ENCODE data around the gene DBT.
"Not testable (repeated sequence)": the region's sequence is repeated elsewhere in the genome, so short reads cannot be mapped to it uniquely, and the experiment has no call there.

The DBT gene

GRCh38 chr1:100250807-100251206 lies 1.2 kb upstream of the DBT start:
- no peak for DNase-seq (ENCODE audit: low spot score)

GRCh38 chr1:100250264-100250663 lies 630 bp upstream of the DBT start:
- DNase-seq (ENCODE audit: low spot score) = peak; percentile 19

- DNase-seq (ENCODE audit: low spot score) = peak; percentile 28
Measured at GRCh38 chr1:100249155-100249536, 488 bp downstream of the DBT start.

DNA sequence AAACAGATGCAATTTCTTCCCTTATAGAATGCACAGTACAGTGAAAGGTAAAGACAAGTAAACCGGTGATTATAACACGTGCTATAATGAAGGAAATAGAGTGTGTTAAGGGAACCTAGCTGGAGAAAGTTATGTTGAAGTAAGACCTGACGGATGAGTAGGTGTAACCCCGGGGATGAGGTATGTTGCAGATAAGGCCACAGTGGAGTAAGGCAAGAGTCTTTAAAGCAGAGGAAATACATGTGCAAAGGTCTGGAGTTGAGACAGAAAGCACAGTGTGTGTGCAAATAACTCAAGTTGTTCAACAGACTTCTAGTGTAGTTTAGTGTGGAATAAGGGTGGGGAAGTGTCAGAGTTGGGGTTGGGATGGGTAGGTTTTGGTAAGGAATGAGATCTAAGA lies 2.9 kb downstream of the DBT start:
- DNase-seq (ENCODE audit: low spot score) = no peak

- DNase-seq (ENCODE audit: low spot score) = no peak
Measured at GRCh38 chr1:100240631-100241030, 9.0 kb downstream of the DBT start.

DNA sequence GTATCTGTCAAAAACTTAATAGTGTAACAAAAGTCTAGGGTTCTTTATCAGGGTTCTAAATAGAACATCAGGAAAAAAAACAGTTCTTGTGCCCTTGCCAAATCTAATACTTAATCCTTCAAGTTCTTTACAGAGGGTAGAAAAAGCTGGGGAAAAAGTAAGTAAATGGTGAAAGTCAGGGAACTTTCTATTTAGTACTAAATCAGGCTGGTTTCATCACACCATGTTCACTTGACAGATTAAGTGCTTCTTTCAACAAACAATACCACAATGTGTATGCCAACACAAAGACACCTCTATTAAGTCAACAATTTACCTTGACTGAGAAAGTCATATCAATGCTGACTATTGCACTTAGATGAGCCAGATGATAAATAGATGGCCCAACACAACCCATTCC lies 9.7 kb downstream of the DBT start:
- no peak for DNase-seq (ENCODE audit: low spot score)

DNA sequence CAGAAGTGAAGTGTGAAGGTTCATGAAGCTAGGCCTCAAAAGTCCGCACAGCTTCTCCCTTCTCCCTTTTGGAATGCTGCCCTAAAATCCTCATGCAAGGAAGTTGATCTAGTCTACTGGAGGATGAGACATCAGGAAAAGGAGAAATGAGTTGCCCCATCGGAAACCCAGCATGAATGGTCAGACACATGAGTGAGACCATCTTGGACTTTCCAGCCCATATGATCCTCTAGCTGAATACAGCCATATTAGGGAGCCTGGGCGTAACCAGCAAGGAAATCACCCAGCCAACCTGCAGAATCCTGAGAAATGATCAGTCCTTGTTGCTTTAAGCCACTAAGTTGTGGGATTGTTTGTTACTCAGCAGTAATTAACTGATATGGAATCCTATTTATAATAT lies 12.5 kb downstream of the DBT start:
- DNase-seq (ENCODE audit: low spot score) = no peak

GRCh38 chr1:100234432-100234831 lies 15.2 kb downstream of the DBT start:
- DNase-seq (ENCODE audit: low spot score) = no peak

DNA sequence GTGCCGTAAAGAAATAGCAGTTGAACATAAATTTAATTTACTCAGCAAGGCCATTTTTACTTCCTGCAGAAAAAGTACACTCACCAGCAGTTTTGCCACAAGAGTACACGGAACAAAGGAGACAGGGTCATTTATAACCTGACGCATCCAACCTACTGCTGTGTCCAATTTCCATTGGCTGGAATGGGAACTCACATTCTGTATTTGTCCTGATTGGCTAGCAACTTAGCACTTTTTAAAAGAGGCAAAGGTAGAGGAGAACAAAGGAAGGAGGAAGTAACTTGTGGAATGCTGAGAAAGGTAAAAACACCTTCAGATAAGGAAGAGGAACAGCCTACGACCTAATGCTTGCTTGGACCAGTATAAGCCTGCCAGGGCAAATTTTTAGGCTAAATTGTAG lies 16.1 kb downstream of the DBT start:
- DNase-seq (ENCODE audit: low spot score) = not testable (repeated sequence)

GRCh38 chr1:100232156-100232555 lies 17.5 kb downstream of the DBT start:
- DNase-seq (ENCODE audit: low spot score) = no peak

GRCh38 chr1:100231721-100232120 lies 17.9 kb downstream of the DBT start:
- DNase-seq (ENCODE audit: low spot score) = no peak

DNA sequence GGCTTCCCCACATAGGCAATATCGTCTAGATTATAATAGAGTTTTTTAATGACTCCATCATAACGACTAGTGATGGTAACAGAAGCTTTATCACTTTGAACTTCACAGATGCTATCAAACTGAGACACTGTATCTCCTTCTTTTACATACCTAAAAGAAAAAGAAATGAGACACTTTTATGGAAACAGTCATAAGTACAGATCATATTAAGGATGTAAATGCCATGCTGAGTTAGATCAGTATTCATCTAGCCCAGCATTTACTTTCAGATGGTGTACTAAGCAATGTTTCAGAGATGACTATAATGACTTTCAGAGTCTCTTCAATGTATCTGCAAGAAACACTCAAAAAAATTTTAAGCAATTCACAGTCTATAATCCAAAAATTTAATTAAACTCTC lies 18.9 kb downstream of the DBT start:
- DNase-seq (ENCODE audit: low spot score) = no peak

DNA sequence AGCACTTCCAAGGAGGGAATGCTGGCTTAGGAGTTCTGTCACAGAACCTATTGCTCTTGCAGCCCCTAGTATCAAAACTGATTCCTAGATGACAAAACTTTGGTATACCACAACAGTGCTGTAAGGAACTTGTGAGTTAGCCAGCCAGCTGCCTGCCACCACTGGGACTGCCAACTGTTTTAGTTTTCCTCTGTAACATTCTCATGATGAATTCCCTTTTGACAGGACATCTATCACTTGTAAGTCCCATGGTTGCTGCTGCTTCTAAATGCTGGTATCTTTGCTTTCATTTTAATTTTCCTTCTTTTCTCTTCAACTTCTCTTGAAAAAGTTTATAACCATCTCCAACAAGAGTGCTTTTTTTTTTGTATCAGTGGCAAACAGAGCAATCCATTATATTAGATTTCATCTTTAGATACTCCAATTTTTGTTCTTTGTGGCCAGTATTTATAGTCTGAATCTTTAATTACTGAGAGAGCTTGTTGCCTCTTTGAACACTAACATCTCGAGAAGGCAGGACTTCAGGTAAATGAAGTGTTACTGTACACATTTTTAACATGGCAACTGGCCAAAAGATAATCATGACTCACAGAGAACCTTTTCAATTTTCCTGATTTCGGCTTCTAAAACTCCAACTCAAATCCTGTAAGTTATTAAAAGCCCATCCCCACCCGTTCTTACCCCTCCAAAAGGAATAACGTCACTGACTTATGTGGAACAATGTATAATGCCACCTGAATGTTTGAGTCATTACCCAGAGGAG lies 19.8 kb downstream of the DBT start:
- no peak for DNase-seq (ENCODE audit: low spot score)

- no peak for DNase-seq (ENCODE audit: low spot score)
Measured at GRCh38 chr1:100222428-100222827, 27.2 kb downstream of the DBT start.

GRCh38 chr1:100219883-100220282 lies 29.8 kb downstream of the DBT start:
- no peak for DNase-seq (ENCODE audit: low spot score)

DNA sequence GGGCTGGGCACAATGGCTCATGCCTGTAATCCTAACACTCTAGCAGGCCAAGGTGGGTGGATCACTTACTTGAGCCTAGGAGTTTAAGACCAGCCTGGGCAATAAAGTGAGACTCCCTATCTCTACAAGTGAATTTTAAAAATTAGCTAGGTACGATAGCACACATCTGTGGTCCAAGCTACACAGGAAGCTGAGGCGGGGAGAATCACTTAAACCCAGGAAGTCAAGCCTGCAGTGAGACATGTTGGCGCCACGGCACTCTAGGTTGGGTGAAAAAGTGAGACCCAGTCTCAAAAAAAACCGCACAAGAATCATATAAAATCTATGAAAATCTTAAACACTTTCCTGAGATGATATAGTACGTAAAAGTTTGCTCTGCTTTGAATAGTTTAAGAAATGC lies 30.2 kb downstream of the DBT start:
- no peak for DNase-seq (ENCODE audit: low spot score)

DNA sequence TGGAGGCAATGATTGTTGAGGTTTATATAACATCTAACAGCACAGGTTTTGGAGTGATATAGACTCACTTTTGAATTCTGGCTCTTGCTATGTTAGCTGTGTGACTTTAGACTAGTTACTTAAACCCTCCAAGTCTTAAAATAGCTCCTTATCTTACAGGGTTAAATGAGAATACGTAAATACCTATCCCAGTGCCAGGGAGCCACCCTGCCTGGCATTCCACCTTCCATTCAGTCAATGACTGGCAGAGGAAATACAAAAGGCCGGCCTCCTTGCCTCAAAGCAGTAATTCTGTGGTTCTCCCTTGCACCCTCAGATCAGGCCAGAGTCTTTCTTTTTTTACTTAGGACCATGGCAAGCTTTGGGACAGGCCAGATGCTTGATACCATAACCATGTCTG lies 31.8 kb downstream of the DBT start:
- DNase-seq (ENCODE audit: low spot score) = no peak

- no peak for DNase-seq (ENCODE audit: low spot score)
Measured at GRCh38 chr1:100215101-100215500, 34.5 kb downstream of the DBT start.

- DNase-seq (ENCODE audit: low spot score) = no peak
Measured at GRCh38 chr1:100213141-100213540, 36.5 kb downstream of the DBT start.

GRCh38 chr1:100206301-100206700 lies 43.3 kb downstream of the DBT start:
- no peak for DNase-seq (ENCODE audit: low spot score)

DNA sequence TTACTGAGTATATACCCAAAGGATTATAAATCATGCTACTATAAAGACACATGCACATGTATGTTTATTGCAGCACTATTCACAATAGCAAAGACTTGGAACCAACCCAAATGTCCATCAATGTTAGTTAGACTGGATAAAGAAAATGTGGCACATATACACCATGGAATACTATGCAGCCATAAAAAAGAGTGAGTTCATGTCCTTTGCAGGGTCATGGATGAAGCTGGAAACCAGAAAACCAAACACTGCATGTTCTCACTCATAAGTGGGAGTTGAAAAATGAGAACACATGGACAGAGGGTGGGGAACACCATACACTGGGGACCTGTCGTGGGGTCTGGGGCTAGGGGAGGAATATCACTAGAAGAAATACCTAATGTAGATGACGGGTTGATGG lies 44.0 kb downstream of the DBT start:
- not testable (repeated sequence) for DNase-seq (ENCODE audit: low spot score)

DNA sequence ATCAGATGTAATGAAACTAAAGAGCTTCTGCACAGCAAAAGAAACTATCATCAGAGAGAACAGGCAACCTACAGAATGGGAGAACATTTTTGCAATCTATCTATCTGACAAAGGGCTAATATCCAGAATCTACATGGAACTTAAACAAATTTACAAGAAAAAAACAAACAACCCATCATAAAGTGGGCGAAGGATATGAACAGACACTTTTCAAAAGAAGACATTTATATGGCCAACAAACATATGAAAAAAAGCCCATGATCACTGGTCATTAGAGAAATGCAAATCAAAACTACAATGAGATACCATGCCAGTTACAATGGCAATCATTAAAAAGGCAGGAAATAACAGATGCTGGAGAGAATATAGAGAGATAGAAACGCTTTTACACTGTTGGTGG lies 44.5 kb downstream of the DBT start:
- not testable (repeated sequence) for DNase-seq (ENCODE audit: low spot score)

DNA sequence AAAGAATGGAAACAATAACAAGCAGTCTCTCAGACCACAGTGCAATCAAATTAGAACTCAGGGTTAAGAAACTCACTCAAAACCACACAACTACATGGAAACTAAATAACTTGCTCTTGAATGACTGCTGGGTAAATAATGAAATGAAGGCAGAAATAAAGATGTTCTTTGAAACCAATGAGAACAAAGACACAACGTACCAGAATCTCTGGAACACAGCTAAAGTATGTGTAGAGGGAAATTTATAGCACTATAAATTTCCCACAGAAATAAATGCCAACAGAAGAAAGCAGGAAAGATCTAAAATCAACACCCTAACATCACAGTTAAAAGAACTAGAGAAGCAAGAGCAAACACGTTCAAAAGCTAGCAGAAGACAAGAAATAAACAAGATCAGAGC lies 46.9 kb downstream of the DBT start:
- not testable (repeated sequence) for DNase-seq (ENCODE audit: low spot score)

DNA sequence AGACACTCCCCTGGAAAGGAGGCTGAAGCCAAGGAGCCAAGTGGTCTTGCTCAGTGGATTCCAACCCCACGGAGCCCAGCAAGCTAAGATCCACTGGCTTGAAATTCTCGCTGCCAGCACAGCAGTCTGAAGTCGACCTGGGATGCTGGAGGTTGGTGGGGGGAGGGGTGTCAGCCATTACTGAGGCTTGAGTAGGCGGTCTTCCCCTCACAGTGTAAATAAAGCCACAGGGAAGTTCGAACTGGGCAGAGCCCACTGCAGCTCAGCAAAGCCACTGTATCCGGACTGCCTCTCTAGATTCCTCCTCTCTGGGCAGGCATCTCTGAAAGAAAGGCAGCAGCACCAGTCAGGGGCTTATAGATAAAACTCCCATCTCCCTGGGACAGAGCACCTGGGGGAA lies 49.6 kb downstream of the DBT start:
- not testable (repeated sequence) for DNase-seq (ENCODE audit: low spot score)
